ENCODE data around the gene LAMA4. TPM values are rescaled to one million over a fixed set of nuclear protein-coding genes. Genes with fewer than 3 reads are reported as not detected.

LAMA4 gene
- total RNA-seq, 1 donor from 2014 or later = 0.56 TPM

GRCh38 chr6:112087916-112088315, 166.5 kb downstream of the LAMA4 start:
- no peak overlapping the region for H3K9ac ChIP-seq
- no peaks in the 10 kb centered on the region for H3K36me3 ChIP-seq
- Mint-ChIP-seq H3K9me3 (no peaks in the 10 kb centered on the region), H3K27ac (no peak overlapping the region), H3K4me1 (peaks cover 11% of the 10 kb centered on the region), H3K36me3 (peaks cover 10% of the 10 kb centered on the region), H3K4me3 (no peak overlapping the region), H3K27me3 (ENCODE audit: insufficient read depth, low read depth) (no peaks in the 10 kb centered on the region)
- peak overlapping the region; percentile 82 for H3K4me3 ChIP-seq
- peaks cover 13% of the 10 kb centered on the region for H3F3A ChIP-seq (ENCODE audit: low read depth)
- peak overlapping the region; percentile 81 for H2AFZ ChIP-seq (replicated peaks)
- H3K27ac ChIP-seq = no peak overlapping the region
- TF ChIP-seq EZH2 (IDR thresholded peaks at IDR 0.05) (no peak), EZH2phosphoT487 (IDR thresholded peaks at IDR 0.05) (no peak), CTCF (IDR thresholded peaks at IDR 0.05) (no peak)
- peak overlapping the region; percentile 87 for H3K4me2 ChIP-seq
- peaks cover 7% of the 10 kb centered on the region for H3K4me1 ChIP-seq
- DNase-seq (ENCODE audit: low spot score) = no peak
- H3K9me3 ChIP-seq (ENCODE audit: low read depth) = no peaks in the 10 kb centered on the region
- H3K27me3 ChIP-seq = peaks cover 18% of the 10 kb centered on the region
- no peaks in the 10 kb centered on the region for H4K20me1 ChIP-seq (ENCODE audit: low read depth)
- H3K79me2 ChIP-seq (ENCODE audit: low read depth) = peaks cover 9% of the 10 kb centered on the region

DNA sequence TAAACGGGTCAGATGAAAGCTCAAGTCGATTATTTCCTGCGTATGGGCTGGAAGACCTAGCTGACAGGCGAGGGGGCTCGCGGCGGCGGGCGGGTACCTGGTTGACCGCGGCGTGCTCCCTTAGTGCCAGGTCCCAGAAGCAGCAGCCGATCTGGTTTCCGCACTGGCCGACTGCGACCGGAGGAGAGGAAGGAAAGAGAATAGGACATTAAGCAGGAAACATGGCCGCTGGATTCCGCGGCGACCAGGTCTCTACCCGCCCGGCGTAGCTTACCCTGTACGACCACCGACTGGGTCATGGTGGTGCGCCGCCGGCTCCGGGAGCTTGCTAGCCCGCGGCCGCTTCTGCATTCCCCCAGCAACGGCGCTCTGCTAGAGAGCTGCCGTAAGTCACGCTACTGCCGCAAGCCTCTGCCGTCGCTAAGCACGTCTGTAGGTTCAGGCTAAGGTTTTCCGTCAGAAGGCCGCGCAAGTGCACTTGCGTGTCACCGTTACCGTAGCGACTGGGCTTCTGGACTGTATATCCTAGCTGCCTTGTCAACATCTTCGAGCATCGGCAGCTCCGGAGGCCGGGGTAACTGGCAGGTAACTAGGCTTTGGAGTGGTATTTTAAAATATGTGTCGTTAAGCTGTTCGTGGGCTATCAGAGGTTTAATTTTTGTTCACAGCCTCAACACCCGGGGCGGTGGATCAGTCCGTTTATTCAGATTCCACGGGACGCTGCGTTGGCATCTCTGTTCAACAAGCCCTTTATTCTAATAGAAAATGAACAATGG, 167.0 kb downstream of the LAMA4 start, which contains the start of the genes FAM229B and TUBE1:
Gene FAM229B, plus strand, starts transcription at position 456 of the 776 bp plus-strand sequence. CDS start 11,693 bp downstream, outside the sequence.
Gene TUBE1, minus strand, starts transcription at position 347 of the 776 bp plus-strand sequence. Its CDS starts 48 bp downstream, at position 299.
- Histone ChIP-seq H3F3A (ENCODE audit: low read depth) (peaks cover 13% of the 10 kb centered on the region), H3K4me3 (peak within 1 kb of the TSS; percentile 82), H3K4me1 (peaks cover 7% of the 10 kb centered on the region), H3K4me2 (peak within 1 kb of the TSS; percentile 87), H3K79me2 (ENCODE audit: low read depth) (peaks cover 9% of the 10 kb centered on the region), H3K9ac (peak within 1 kb of the TSS; percentile 3), H3K9me3 (ENCODE audit: low read depth) (no peaks in the 10 kb centered on the region), H3K27ac (no peak within 1 kb of the TSS), H3K36me3 (no peaks in the 10 kb centered on the region), H2AFZ (replicated peaks) (peak within 1 kb of the TSS; percentile 96), H3K27me3 (peaks cover 18% of the 10 kb centered on the region), H4K20me1 (ENCODE audit: low read depth) (no peaks in the 10 kb centered on the region)
- H3K9me3 Mint-ChIP-seq = no peaks in the 10 kb centered on the region
- no peak within 1 kb of the TSS for H3K27ac Mint-ChIP-seq
- no peak for TF ChIP-seq EZH2 (IDR thresholded peaks at IDR 0.05)
- TF ChIP-seq EZH2phosphoT487 (IDR thresholded peaks at IDR 0.05) = no peak
- no peak for TF ChIP-seq CTCF (IDR thresholded peaks at IDR 0.05)
- H3K4me1 Mint-ChIP-seq = peaks cover 11% of the 10 kb centered on the region
- peak; percentile 98 for DNase-seq (ENCODE audit: low spot score)
- H3K36me3 Mint-ChIP-seq = peaks cover 10% of the 10 kb centered on the region
- no peaks in the 10 kb centered on the region for H3K27me3 Mint-ChIP-seq (ENCODE audit: insufficient read depth, low read depth)
- H3K4me3 Mint-ChIP-seq = no peak within 1 kb of the TSS

DNA sequence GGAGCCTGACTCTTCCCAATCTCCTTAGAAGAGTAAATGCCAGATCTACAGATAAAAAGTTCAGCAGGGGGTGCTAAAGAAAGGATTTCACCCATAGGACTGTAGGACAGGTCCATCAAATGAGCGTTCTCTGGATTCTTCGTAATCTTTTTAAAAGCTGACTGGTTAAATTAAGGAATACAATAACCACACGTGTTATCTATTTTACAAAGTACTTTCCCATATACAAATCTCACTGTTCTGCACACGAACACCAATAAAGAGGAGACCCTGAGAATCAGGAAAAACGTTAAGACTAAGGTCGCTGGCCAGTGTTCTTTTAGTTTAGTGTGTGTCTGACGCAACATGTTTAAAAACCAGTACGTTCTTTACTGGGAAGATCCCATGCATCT, 167.6 kb downstream of the LAMA4 start:
- Mint-ChIP-seq H3K27me3 (ENCODE audit: insufficient read depth, low read depth) (no peaks in the 10 kb centered on the region), H3K4me3 (no peak overlapping the region), H3K4me1 (peaks cover 11% of the 10 kb centered on the region), H3K9me3 (no peaks in the 10 kb centered on the region), H3K36me3 (peaks cover 10% of the 10 kb centered on the region), H3K27ac (no peak overlapping the region)
- DNase-seq (ENCODE audit: low spot score) = peak; percentile 64
- H3K9ac ChIP-seq = peak overlapping the region; percentile 3
- peak overlapping the region; percentile 87 for H3K4me2 ChIP-seq
- peaks cover 9% of the 10 kb centered on the region for H3K79me2 ChIP-seq (ENCODE audit: low read depth)
- peaks cover 13% of the 10 kb centered on the region for H3F3A ChIP-seq (ENCODE audit: low read depth)
- H2AFZ ChIP-seq (replicated peaks) = peak overlapping the region; percentile 96
- H3K4me1 ChIP-seq = peaks cover 7% of the 10 kb centered on the region
- peaks cover 18% of the 10 kb centered on the region for H3K27me3 ChIP-seq
- TF ChIP-seq EZH2phosphoT487 (IDR thresholded peaks at IDR 0.05) (no peak), CTCF (IDR thresholded peaks at IDR 0.05) (peak; percentile 29), EZH2 (IDR thresholded peaks at IDR 0.05) (no peak)
- no peaks in the 10 kb centered on the region for H4K20me1 ChIP-seq (ENCODE audit: low read depth)
- H3K36me3 ChIP-seq = no peaks in the 10 kb centered on the region
- H3K4me3 ChIP-seq = peak overlapping the region; percentile 82
- H3K27ac ChIP-seq = no peak overlapping the region
- H3K9me3 ChIP-seq (ENCODE audit: low read depth) = no peaks in the 10 kb centered on the region

All from neural progenitor cell (in vitro differentiated cells).